ENCODE measurements around the gene OPRD1. TPM values are rescaled to one million over a fixed set of nuclear protein-coding genes. Genes with fewer than 3 reads are reported as not detected.

The OPRD1 gene
- total RNA-seq, 4 donors from 2014 or later = under 0.01 TPM; not detected in 3

DNA sequence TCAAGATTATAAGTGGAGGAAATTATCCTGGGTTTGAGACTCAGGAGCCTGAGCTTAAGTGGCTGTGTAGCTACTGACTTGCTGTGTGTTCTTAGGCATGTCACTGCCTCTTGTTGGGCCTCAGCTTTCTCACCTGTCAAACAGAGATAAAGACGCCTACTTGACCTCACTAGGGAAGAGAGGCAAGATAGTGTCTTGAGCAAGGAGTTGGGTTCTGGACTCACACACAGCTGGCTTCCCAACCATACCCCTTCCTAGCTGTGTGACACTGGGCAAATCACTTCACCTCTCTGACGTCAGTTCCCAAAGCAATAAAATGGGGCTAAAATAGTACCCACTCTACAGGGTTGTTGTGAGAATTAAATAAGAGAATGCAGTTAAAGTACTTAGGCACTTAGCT is 90.8 kb downstream of the OPRD1 start:
- no peak for DNase-seq
- H3K4me1 ChIP-seq = peaks cover 0 to 13% (median 7%) of the 10 kb centered on the region in 4 donors
- no peaks in the 10 kb centered on the region for H3K36me3 ChIP-seq
- no peaks in the 10 kb centered on the region for H3K27me3 ChIP-seq
- TF ChIP-seq POLR2A (IDR thresholded peaks at IDR 0.05) (no peak), CTCF (IDR thresholded peaks at IDR 0.05) (no peak), EP300 (IDR thresholded peaks at IDR 0.05; ENCODE audit: low read depth) (no peak), POLR2AphosphoS5 (IDR thresholded peaks at IDR 0.05) (no peak)
- H3K4me3 ChIP-seq = no peak overlapping the region
- WGBS, 2 donors (ENCODE audit: low coverage in 1 of 2) = 83% methylated on average over 2 of the region's 2 CpGs; no CpG with 5 or more reads in 1 of the 2 donors
- in situ Hi-C loops (cut with MboI; ENCODE audit: low pct_ligation_motif_present in 1 of 4, low pct_unique_long_range_greater_than_20kb in 1 of 4, low sequenced_read_pairs in 3 of 4) = loop anchor here in 1 of 4 donors (10.0 kb wide), 1 partner anchor 292 kb away; no protein-coding TSS in a partner anchor
- intact Hi-C loops (cut with DNase I; ENCODE audit: low total_unique reads) = loop anchor here (10.0 kb wide), 1 partner anchor 82 kb away; no protein-coding TSS in a partner anchor
- H3K9me3 ChIP-seq = no peaks in the 10 kb centered on the region
- H3K27ac ChIP-seq = no peak overlapping the region

GRCh38 chr1:28905921-28906666 is 94.1 kb downstream of the OPRD1 start:
- in situ Hi-C loops (cut with MboI; ENCODE audit: low pct_ligation_motif_present in 1 of 4, low pct_unique_long_range_greater_than_20kb in 1 of 4, low sequenced_read_pairs in 3 of 4) (loop anchor here in 1 of 4 donors (10.0 kb wide), 1 partner anchor 289 kb away; no protein-coding TSS in a partner anchor), intact Hi-C loops (cut with DNase I; ENCODE audit: low total_unique reads) (loop anchor here (10.0 kb wide), 1 partner anchor 79 kb away; no protein-coding TSS in a partner anchor)
- Histone ChIP-seq H3K9me3 (no peaks in the 10 kb centered on the region), H3K27me3 (no peaks in the 10 kb centered on the region), H3K4me1 (no peaks in the 10 kb centered on the region), H3K27ac (no peak overlapping the region), H3K36me3 (no peaks in the 10 kb centered on the region), H3K4me3 (no peak overlapping the region)
- TF ChIP-seq EP300 (IDR thresholded peaks at IDR 0.05; ENCODE audit: low read depth) (no peak), CTCF (IDR thresholded peaks at IDR 0.05) (no peak), POLR2AphosphoS5 (IDR thresholded peaks at IDR 0.05) (no peak), POLR2A (IDR thresholded peaks at IDR 0.05) (no peak)
- WGBS, 2 donors (ENCODE audit: low coverage in 1 of 2) = 90 to 94% methylated on average over 2 to 8 of the region's 8 CpGs
- DNase-seq = no peak

GRCh38 chr1:28909198-28909597 is 97.2 kb downstream of the OPRD1 start:
- Histone ChIP-seq H3K4me3 (no peak overlapping the region), H3K9me3 (no peaks in the 10 kb centered on the region), H3K27me3 (no peaks in the 10 kb centered on the region), H3K27ac (no peak overlapping the region), H3K36me3 (no peaks in the 10 kb centered on the region), H3K4me1 (peaks cover 0 to 7% (median 7%) of the 10 kb centered on the region in 4 donors)
- 95% methylated on average over 2 of the region's 2 CpGs for WGBS, 2 donors (ENCODE audit: low coverage in 1 of 2)
- DNase-seq = no peak
- in situ Hi-C loops (cut with MboI; ENCODE audit: low pct_ligation_motif_present in 1 of 4, low pct_unique_long_range_greater_than_20kb in 1 of 4, low sequenced_read_pairs in 3 of 4) (loop anchor here in 1 of 4 donors (10.0 kb wide), 1 partner anchor 286 kb away; no protein-coding TSS in a partner anchor), intact Hi-C loops (cut with DNase I; ENCODE audit: low total_unique reads) (loop anchor here (10.0 kb wide), 1 partner anchor 76 kb away; no protein-coding TSS in a partner anchor)
- TF ChIP-seq EP300 (IDR thresholded peaks at IDR 0.05; ENCODE audit: low read depth) = no peak
- no peak for TF ChIP-seq POLR2AphosphoS5 (IDR thresholded peaks at IDR 0.05)
- TF ChIP-seq CTCF (IDR thresholded peaks at IDR 0.05) = no peak
- no peak for TF ChIP-seq POLR2A (IDR thresholded peaks at IDR 0.05)

GRCh38 chr1:28910379-28911115 is 98.6 kb downstream of the OPRD1 start:
- H3K4me1 ChIP-seq = peaks cover 0 to 17% (median 9%) of the 10 kb centered on the region in 4 donors
- no peak for DNase-seq
- H3K4me3 ChIP-seq = no peak overlapping the region
- intact Hi-C loops (cut with DNase I; ENCODE audit: low total_unique reads) = no loop called here
- H3K27ac ChIP-seq = no peak overlapping the region
- in situ Hi-C loops (cut with MboI; ENCODE audit: low pct_ligation_motif_present in 1 of 4, low pct_unique_long_range_greater_than_20kb in 1 of 4, low sequenced_read_pairs in 3 of 4) = no loop called here
- 81 to 88% methylated on average over 4 to 7 of the region's 7 CpGs for WGBS, 2 donors (ENCODE audit: low coverage in 1 of 2)
- H3K36me3 ChIP-seq = no peaks in the 10 kb centered on the region
- TF ChIP-seq EP300 (IDR thresholded peaks at IDR 0.05; ENCODE audit: low read depth) = no peak
- TF ChIP-seq CTCF (IDR thresholded peaks at IDR 0.05) = no peak
- TF ChIP-seq POLR2AphosphoS5 (IDR thresholded peaks at IDR 0.05) = no peak
- no peak for TF ChIP-seq POLR2A (IDR thresholded peaks at IDR 0.05)
- H3K9me3 ChIP-seq = no peaks in the 10 kb centered on the region
- no peaks in the 10 kb centered on the region for H3K27me3 ChIP-seq

Data from transverse colon (tissue), 4 donors.